ENCODE results near the gene CCDC8. TPM values are rescaled to one million over a fixed set of nuclear protein-coding genes. Genes with fewer than 3 reads are reported as not detected.
A peak's percentile ranks its signal among the peaks of the same experiment; 100 is the strongest.

The CCDC8 gene
- polyA plus RNA-seq, 2 of the 4 experiments (the other 2 are of a cell fraction) = 0.04 to 0.08 TPM

DNA sequence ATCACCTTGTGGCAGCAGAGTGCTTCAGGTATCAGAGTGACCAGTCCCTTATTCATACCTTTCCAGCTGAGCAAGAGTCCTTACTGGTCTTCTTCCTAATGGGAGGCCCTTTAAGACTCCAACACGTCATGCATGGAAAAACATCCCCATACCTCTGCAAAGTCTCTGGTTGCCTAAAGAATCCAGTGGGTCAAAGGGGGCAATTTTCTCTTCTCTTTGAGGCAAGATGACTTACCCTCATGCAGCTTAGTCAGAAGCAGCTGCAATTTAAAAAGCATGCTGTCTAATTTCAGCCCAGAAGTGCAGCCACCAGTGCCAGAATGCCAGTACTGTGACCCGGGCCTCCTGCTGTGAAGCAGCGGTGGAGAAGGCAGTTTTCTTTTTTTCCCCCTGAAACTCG lies 47.8 kb downstream of the CCDC8 start:
- Histone ChIP-seq H3K9me3 (no peaks in the 10 kb centered on the region), H3K4me3 (no peak overlapping the region), H3K4me2 (no peak overlapping the region), H3K4me1 (no peaks in the 10 kb centered on the region), H3K27ac (no peak overlapping the region)
- ChIA-PET CTCF (interaction anchor here (0.6 to 2.5 kb wide), 2 partner anchors 18 to 37 kb away, joined by 3 to 13 read pairs; partner anchors contain the start of gene PPP5C), POLR2A (no interaction called here)
- 88% methylated on average over 4 of the region's 4 CpGs for WGBS (ENCODE audit: missing lambda C conversion rate)
- DNase-seq (ENCODE audit: low read depth in 1 of 2, low spot score in 1 of 2) = no peak
- no peak for FAIRE-seq
- no peak for ATAC-seq
- TF ChIP-seq PHF8 (IDR thresholded peaks at IDR 0.05; ENCODE audit: borderline replicate concordance, low read depth) = no peak
- no peak for TF ChIP-seq CHD2 (IDR thresholded peaks at IDR 0.05; ENCODE audit: low read length, partially characterized antibody)
- no peak for TF ChIP-seq ZNF302 (CRISPR knock-in tag; IDR thresholded peaks at IDR 0.05)
- TF ChIP-seq CBX8 (IDR thresholded peaks at IDR 0.05) = no peak
- no peak for TF ChIP-seq HOXB5 (CRISPR knock-in tag; IDR thresholded peaks at IDR 0.05)
- TF ChIP-seq HOXB13 (CRISPR knock-in tag; IDR thresholded peaks at IDR 0.05; ENCODE audit: low read depth) = no peak
- no peak for TF ChIP-seq EHF (CRISPR knock-in tag; IDR thresholded peaks at IDR 0.05)
- TF ChIP-seq, protein P1, sequence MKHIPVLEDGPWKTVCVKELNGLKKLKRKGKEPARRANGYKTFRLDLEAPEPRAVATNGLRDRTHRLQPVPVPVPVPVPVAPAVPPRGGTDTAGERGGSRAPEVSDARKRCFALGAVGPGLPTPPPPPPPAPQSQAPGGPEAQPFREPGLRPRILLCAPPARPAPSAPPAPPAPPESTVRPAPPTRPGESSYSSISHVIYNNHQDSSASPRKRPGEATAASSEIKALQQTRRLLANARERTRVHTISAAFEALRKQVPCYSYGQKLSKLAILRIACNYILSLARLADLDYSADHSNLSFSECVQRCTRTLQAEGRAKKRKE (CRISPR knock-in tag; IDR thresholded peaks at IDR 0.05; ENCODE audit: low read depth) = no peak
- TF ChIP-seq BHLHE40 (IDR thresholded peaks at IDR 0.05; ENCODE audit: low read depth, low read length) = no peak
- TF ChIP-seq CBX2 (IDR thresholded peaks at IDR 0.05; ENCODE audit: borderline replicate concordance, low read depth) = no peak
- TF ChIP-seq RARB (CRISPR knock-in tag; IDR thresholded peaks at IDR 0.05) = no peak
- TF ChIP-seq, protein P2, sequence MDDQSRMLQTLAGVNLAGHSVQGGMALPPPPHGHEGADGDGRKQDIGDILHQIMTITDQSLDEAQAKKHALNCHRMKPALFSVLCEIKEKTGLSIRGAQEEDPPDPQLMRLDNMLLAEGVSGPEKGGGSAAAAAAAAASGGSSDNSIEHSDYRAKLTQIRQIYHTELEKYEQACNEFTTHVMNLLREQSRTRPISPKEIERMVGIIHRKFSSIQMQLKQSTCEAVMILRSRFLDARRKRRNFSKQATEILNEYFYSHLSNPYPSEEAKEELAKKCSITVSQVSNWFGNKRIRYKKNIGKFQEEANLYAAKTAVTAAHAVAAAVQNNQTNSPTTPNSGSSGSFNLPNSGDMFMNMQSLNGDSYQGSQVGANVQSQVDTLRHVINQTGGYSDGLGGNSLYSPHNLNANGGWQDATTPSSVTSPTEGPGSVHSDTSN (IDR thresholded peaks at IDR 0.05) = no peak
- TF ChIP-seq, protein P3, sequence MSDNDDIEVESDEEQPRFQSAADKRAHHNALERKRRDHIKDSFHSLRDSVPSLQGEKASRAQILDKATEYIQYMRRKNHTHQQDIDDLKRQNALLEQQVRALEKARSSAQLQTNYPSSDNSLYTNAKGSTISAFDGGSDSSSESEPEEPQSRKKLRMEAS (IDR thresholded peaks at IDR 0.05) = no peak
- TF ChIP-seq ZFP36 (IDR thresholded peaks at IDR 0.05; ENCODE audit: borderline replicate concordance, partially characterized antibody) = no peak
- TF ChIP-seq GATA3 (IDR thresholded peaks at IDR 0.05; ENCODE audit: borderline replicate concordance) = no peak
- TF ChIP-seq, protein P4, sequence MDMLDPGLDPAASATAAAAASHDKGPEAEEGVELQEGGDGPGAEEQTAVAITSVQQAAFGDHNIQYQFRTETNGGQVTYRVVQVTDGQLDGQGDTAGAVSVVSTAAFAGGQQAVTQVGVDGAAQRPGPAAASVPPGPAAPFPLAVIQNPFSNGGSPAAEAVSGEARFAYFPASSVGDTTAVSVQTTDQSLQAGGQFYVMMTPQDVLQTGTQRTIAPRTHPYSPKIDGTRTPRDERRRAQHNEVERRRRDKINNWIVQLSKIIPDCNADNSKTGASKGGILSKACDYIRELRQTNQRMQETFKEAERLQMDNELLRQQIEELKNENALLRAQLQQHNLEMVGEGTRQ (IDR thresholded peaks at IDR 0.05) = no peak
- no peak for TF ChIP-seq TP53 (CRISPR knock-in tag; IDR thresholded peaks at IDR 0.05)
- no peak for TF ChIP-seq RAD21 (conservative IDR thresholded peaks at IDR 0.05 in 1 of 2, IDR thresholded peaks at IDR 0.05 in 1 of 2)
- no peak for TF ChIP-seq POLR2AphosphoS2 (conservative IDR thresholded peaks at IDR 0.05; ENCODE audit: low read length)

DNA sequence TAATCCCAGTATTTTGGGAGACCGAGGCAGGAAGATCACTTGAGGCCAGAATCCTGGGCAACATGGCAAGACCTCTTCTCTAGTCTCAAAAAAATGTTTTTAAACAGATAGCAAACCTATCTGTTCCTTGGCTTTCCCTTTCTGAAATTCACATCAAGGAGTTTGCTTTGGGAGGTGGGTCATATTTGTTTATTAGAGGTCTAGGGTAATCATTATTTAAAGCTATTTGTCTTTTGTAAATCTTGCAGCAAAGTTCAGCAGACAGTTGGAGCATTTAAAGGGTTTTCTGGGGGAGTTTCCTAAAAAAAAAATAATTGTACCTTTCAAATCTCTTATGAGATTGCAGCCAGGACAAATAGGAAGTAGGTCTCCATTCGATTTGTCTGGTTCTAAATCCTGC lies 49.0 kb downstream of the CCDC8 start:
- Histone ChIP-seq H3K9me3 (no peaks in the 10 kb centered on the region), H3K4me3 (no peak overlapping the region), H3K4me2 (no peak overlapping the region), H3K4me1 (no peaks in the 10 kb centered on the region), H3K27ac (no peak overlapping the region)
- CTCF ChIA-PET = interaction anchor here (0.7 to 2.5 kb wide), 8 partner anchors 8 to 124 kb away, joined by 3 to 13 read pairs (median 6); partner anchors contain the start of gene PPP5C
- ATAC-seq (no peak), FAIRE-seq (no peak), DNase-seq (ENCODE audit: low read depth in 1 of 2, low spot score in 1 of 2) (no peak)
- POLR2A ChIA-PET = no interaction called here
- no peak for TF ChIP-seq RNF2 (IDR thresholded peaks at IDR 0.05; ENCODE audit: borderline replicate concordance, low read depth)
- TF ChIP-seq SREBF2 (IDR thresholded peaks at IDR 0.05) = no peak
- TF ChIP-seq ESRRA (IDR thresholded peaks at IDR 0.05; ENCODE audit: borderline replicate concordance, low read length) = no peak
- 95% methylated on average over 2 of the region's 2 CpGs for WGBS (ENCODE audit: missing lambda C conversion rate)

DNA sequence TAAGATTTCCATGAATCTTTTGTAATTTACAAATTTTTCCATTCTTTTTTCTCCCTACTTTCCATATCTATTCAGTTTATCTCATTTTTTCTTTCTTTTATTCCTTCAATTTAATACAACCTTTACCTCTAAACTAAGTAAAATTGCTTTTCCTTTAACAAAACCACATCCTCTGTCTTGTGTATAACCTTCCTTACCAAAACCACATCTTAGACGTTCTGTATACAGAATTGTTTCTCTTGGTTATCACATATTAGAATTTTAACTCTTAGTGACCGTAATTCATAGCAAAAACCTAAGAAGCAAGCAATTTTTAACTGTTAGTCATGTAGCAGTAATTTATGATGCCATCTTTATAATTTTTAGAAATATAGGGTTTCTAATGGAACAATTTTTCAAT lies 51.4 kb downstream of the CCDC8 start:
- no peak for ATAC-seq
- no peak for TF ChIP-seq CHD2 (IDR thresholded peaks at IDR 0.05; ENCODE audit: low read length, partially characterized antibody)
- TF ChIP-seq JUN (IDR thresholded peaks at IDR 0.05) = no peak
- TF ChIP-seq HOXA7 (CRISPR knock-in tag; IDR thresholded peaks at IDR 0.05) = no peak
- H3K27ac ChIP-seq = no peak overlapping the region
- 77% methylated on average over 2 of the region's 2 CpGs for WGBS (ENCODE audit: missing lambda C conversion rate)
- H3K9me3 ChIP-seq = no peaks in the 10 kb centered on the region
- H3K4me3 ChIP-seq = no peak overlapping the region
- no peak overlapping the region for H3K4me2 ChIP-seq
- peaks cover 10% of the 10 kb centered on the region for H3K4me1 ChIP-seq
- no peak for DNase-seq (ENCODE audit: low read depth in 1 of 2, low spot score in 1 of 2)
- POLR2A ChIA-PET = interaction anchor here (0.7 kb wide), 1 partner anchor 25 kb away, joined by 9 read pairs; no protein-coding TSS in a partner anchor
- CTCF ChIA-PET = interaction anchor here (0.6 to 1.2 kb wide), 4 partner anchors 10 to 282 kb away, joined by 3 to 4 read pairs (median 3); no protein-coding TSS in a partner anchor
- peak; percentile 56 for FAIRE-seq

Measured in A549 (cell line).